CD4-positive, alpha-beta T cell (primary cell): ENCODE measurements around the gene KCNN4. TPM values are rescaled to one million over a fixed set of nuclear protein-coding genes. Genes with fewer than 3 reads are reported as not detected.
A peak's percentile ranks its signal among the peaks of the same experiment; 100 is the strongest.

Source experiments
- ATAC-seq: fragments of 200-7000 bp; cut with Tn5 transposase; one replicate; pipeline ENCODE4 v1.10.0; 2022; ENCODE audit warnings: mild to moderate bottlenecking; ENCODE audit not compliant: poor library complexity
- CTCF ChIA-PET: fragments of 350-600 bp; sonication (Branson Sonifier 250); formaldehyde crosslinking; loops from one replicate; lab custom pipeline; 2021; ENCODE audit warnings: antibody characterized with exemption, inconsistent platforms; lab: Charles Lee
- POLR2A ChIA-PET: fragments of 350-600 bp; sonication (Branson Sonifier 250); formaldehyde crosslinking; loops from one replicate; lab custom pipeline; 2021; ENCODE audit warnings: antibody characterized with exemption, inconsistent platforms; lab: Charles Lee
- DNase-seq, 14 experiments: peaks; one replicate each; pipeline ENCODE4 v3.0.0-alpha.2; 2013 to 2020; ENCODE audit warnings: mixed read lengths in 2 of 14
- H3K27ac ChIP-seq, 2 donors: one replicate each; pipeline versions ENCODE4 v1.5.1 to v1.7.0; 2013; ENCODE audit warnings: low read length in 2 of 2, low read depth in 1 of 2, mild to moderate bottlenecking in 1 of 2
- H3K27me3 ChIP-seq, 2 experiments: 1 replicate in 1 of 2; 2 replicates in 1 of 2; pipeline versions ENCODE4 v1.6.1 to v1.7.0; 2013; ENCODE audit warnings: low read length in 2 of 2, control low read depth in 1 of 2, mild to moderate bottlenecking in 1 of 2, moderate library complexity in 1 of 2; ENCODE audit not compliant: insufficient read depth in 2 of 2, control insufficient read depth in 1 of 2
- H3K36me3 ChIP-seq: one replicate; pipeline ENCODE4 v1.6.1; 2013; ENCODE audit warnings: low read length, control low read depth; ENCODE audit not compliant: insufficient read depth
- H3K4me1 ChIP-seq: one replicate; pipeline ENCODE4 v1.6.1; 2013; ENCODE audit warnings: low read length, control low read depth; ENCODE audit not compliant: insufficient read depth
- H3K4me3 ChIP-seq: one replicate; pipeline ENCODE4 v1.5.1; 2013; ENCODE audit warnings: mild to moderate bottlenecking, low read length, moderate library complexity
- H3K9me3 ChIP-seq, 2 experiments: 1 replicate in 1 of 2; 2 replicates in 1 of 2; pipeline versions ENCODE4 v1.6.1 to v1.7.0; 2013; ENCODE audit warnings: low read length in 2 of 2, mild to moderate bottlenecking in 2 of 2, control low read depth in 1 of 2, moderate library complexity in 1 of 2; ENCODE audit not compliant: control insufficient read depth in 1 of 2, insufficient read depth in 1 of 2
- H3K27ac Mint-ChIP-seq: one replicate; pipeline ENCODE4 v1.8.0; 2020; ENCODE audit warnings: mixed read lengths
- H3K27me3 Mint-ChIP-seq: one replicate; pipeline ENCODE4 v1.8.0; 2021; ENCODE audit warnings: mixed read lengths
- H3K36me3 Mint-ChIP-seq: one replicate; pipeline ENCODE4 v1.8.0; 2021; ENCODE audit warnings: low read depth, mixed read lengths
- H3K4me1 Mint-ChIP-seq: one replicate; pipeline ENCODE4 v1.8.0; 2021; ENCODE audit warnings: low read depth, mixed read lengths
- H3K4me3 Mint-ChIP-seq: one replicate; pipeline ENCODE4 v1.8.0; 2020; ENCODE audit warnings: mild to moderate bottlenecking, mixed read lengths
- H3K9me3 Mint-ChIP-seq: one replicate; pipeline ENCODE4 v1.8.0; 2020; ENCODE audit warnings: mixed read lengths
- CTCF ChIP-seq: fragments of 200-600 bp; IDR thresholded peaks from one replicate; pipeline ENCODE4 v1.8.0; 2022; ENCODE audit warnings: antibody characterized with exemption, mild to moderate bottlenecking
- intact Hi-C, 2 experiments: fragments of 100-400 bp; cut with DNase I in 1 of 2; cut with micrococcal nuclease in 1 of 2; formaldehyde crosslinking; loops; one replicate each; pipeline versions ENCODE4 v1.15.1 to v1.9.0; 2023 to 2025; cut with DNase I, micrococcal nuclease
- total RNA-seq, 174 experiments: library from RNA in 2 of 174; stranded (reverse) in 2 of 174; gene quantifications; one replicate each; pipeline ENCODE4 v1.2.3 and lab custom pipeline; 2021 to 2026

The KCNN4 gene
- total RNA-seq, 2 experiments from 2014 or later, result 9.7 to 10.4 TPM

- no peaks in the 10 kb centered on the region for H3K4me1 ChIP-seq
- intact Hi-C loops, result no loop called here
- no peak overlapping the region for H3K4me3 ChIP-seq
- Mint-ChIP-seq H3K9me3 (no peaks in the 10 kb centered on the region), H3K4me3 (no peak overlapping the region), H3K4me1 (no peaks in the 10 kb centered on the region), H3K27me3 (no peaks in the 10 kb centered on the region), H3K36me3 (peaks cover 37% of the 10 kb centered on the region), H3K27ac (no peak overlapping the region)
- no peaks in the 10 kb centered on the region for H3K9me3 ChIP-seq
- CTCF ChIA-PET, result interaction anchor here (1.1 kb wide), 1 partner anchor 32 kb away, joined by 3 read pairs; no protein-coding TSS in a partner anchor
- no peaks in the 10 kb centered on the region for H3K27me3 ChIP-seq
- POLR2A ChIA-PET, result interaction anchor here (1.3 kb wide), 1 partner anchor 10 kb away, joined by 4 read pairs; no protein-coding TSS in a partner anchor
- ATAC-seq (no peak), DNase-seq (no peak)
- no peak for TF ChIP-seq CTCF
- H3K27ac ChIP-seq, result no peak overlapping the region
- peaks cover 33% of the 10 kb centered on the region for H3K36me3 ChIP-seq
Measured at GRCh38 chr19:43726736-43727592, 53.8 kb downstream of the KCNN4 start.

GRCh38 chr19:43725468-43725867 is 55.3 kb downstream of the KCNN4 start:
- ChIA-PET CTCF (interaction anchor here (0.6 to 1.3 kb wide), 5 partner anchors 20 to 268 kb away, joined by 3 to 5 read pairs (median 3); partner anchors contain the start of gene LYPD5), POLR2A (interaction anchor here (1.5 kb wide), 1 partner anchor 11 kb away, joined by 3 read pairs; no protein-coding TSS in a partner anchor)
- no peak overlapping the region for H3K4me3 ChIP-seq
- H3K9me3 ChIP-seq, result no peaks in the 10 kb centered on the region
- Mint-ChIP-seq H3K9me3 (no peaks in the 10 kb centered on the region), H3K27ac (no peak overlapping the region), H3K27me3 (no peaks in the 10 kb centered on the region), H3K4me1 (no peaks in the 10 kb centered on the region), H3K36me3 (peaks cover 25% of the 10 kb centered on the region), H3K4me3 (no peak overlapping the region)
- H3K27me3 ChIP-seq, result no peaks in the 10 kb centered on the region
- peaks cover 20% of the 10 kb centered on the region for H3K36me3 ChIP-seq
- intact Hi-C loops, result no loop called here
- DNase-seq (peak in 1 of 14 experiments; percentile 33), ATAC-seq (no peak)
- H3K27ac ChIP-seq, result no peak overlapping the region
- TF ChIP-seq CTCF, result no peak
- H3K4me1 ChIP-seq, result no peaks in the 10 kb centered on the region

GRCh38 chr19:43724896-43725295 is 55.9 kb downstream of the KCNN4 start:
- Mint-ChIP-seq H3K27me3 (no peaks in the 10 kb centered on the region), H3K9me3 (no peaks in the 10 kb centered on the region), H3K27ac (no peak overlapping the region), H3K4me1 (no peaks in the 10 kb centered on the region), H3K4me3 (no peak overlapping the region), H3K36me3 (peaks cover 19% of the 10 kb centered on the region)
- Histone ChIP-seq H3K27me3 (peaks cover 0 to 2% of the 10 kb centered on the region in 2 experiments), H3K27ac (no peak overlapping the region), H3K9me3 (no peaks in the 10 kb centered on the region), H3K4me1 (no peaks in the 10 kb centered on the region), H3K4me3 (no peak overlapping the region), H3K36me3 (peaks cover 15% of the 10 kb centered on the region)
- DNase-seq (no peak), ATAC-seq (no peak)
- CTCF ChIA-PET, result interaction anchor here (0.6 to 2.1 kb wide), 3 partner anchors 20 to 66 kb away, joined by 3 to 7 read pairs (median 3); partner anchors contain the start of gene PLAUR
- intact Hi-C loops, result no loop called here
- TF ChIP-seq CTCF, result no peak
- POLR2A ChIA-PET, result interaction anchor here (0.6 to 1.5 kb wide), 2 partner anchors 11 to 110 kb away, joined by 3 read pairs; no protein-coding TSS in a partner anchor
